T-helper 1 cell treated with Interleukin-12 subunit alpha and Interleukin-12 subunit beta and Interleukin-4 antibody, amounts not matched to agents 30 ng/mL and 1 ng/mL, for 36 hours (primary cell): ENCODE data around the gene IP6K1. TPM values are rescaled to one million over a fixed set of nuclear protein-coding genes. Genes with fewer than 3 reads are reported as not detected.

Experiments
- intact Hi-C: fragments of 100-400 bp; cut with micrococcal nuclease; formaldehyde crosslinking; loops from one replicate; pipeline ENCODE4 v1.15.1; 2024
- total RNA-seq: library from RNA; stranded (reverse); gene quantifications from 2 replicates; pipeline ENCODE4 v1.2.3, GENCODE V29; 2022

IP6K1 gene
- total RNA-seq, 1 donor from 2014 or later: 47.2 TPM

DNA sequence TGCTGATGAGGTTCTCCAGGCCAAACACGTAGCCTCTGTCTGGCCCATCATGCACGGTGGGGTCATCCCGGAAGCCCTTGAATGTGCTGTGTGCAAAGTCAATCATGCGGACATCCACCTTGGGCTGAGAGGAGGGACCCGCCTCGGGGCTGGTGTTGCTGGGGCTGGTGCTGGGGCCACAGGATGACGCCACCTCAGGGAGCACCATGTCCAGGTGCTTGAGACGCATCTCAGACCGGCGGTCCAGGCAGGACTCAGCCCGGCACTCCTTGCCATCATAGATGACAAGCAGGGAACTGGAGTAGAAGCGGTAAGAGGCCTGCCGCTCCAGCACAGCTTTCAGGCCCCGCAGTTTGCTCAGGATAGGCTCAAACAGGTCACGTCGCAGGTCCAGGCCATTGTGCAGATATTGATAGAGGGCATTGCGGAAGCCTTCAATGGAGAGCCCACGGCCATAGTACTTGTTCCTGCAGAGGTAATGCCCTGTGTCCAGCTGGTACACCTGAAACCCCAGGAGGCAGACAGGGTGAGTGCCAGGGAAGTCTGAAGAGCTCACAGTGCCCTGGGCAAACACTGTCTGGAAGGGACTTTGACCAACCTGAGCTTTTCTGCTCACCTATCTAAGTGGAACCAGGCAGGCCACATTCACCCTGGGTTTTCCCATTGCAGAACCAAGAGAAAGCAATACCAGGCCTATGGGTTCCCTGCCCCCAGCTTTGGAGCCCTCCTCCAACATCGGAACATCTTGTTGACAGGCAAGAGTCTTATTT, 59.0 kb downstream of the IP6K1 start:
- intact Hi-C loops: no loop called here

DNA sequence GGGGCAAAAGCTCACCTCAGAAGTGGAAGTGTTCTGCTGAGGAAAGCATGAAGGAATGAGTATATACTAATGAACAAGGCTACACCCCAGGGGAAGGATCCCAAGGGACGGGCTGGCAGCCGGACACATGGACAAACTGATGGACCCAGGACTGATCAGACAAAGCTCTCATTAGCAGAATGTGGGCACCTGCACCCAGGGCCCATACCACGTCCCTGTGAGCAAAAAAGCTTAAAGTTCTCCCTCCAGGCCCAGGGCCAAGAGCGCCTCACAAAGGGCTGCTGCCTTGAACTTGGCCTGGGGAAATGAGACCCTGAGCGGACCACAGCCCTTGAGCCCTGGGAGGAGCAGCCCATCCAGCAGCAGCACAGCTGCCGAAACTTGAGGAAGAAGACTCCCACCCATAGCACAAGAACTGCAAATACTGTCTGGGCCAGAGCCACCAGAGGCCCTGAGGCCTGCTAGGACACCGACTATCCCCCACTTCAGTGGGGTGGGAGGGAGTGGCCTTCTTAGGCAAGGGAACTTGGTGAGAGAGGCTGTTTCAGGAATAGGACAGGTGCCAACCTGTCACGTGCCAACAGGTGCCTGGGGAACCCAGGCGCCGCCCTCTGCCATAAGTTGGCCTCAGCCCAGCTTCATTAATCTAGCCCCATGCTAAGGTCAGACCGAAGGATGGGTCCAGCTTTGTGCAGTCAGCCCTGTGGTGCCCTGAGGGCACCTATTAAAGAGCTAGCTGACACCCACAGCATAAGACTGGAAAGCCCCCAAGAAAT, 60.2 kb downstream of the IP6K1 start:
- intact Hi-C loops: no loop called here

DNA sequence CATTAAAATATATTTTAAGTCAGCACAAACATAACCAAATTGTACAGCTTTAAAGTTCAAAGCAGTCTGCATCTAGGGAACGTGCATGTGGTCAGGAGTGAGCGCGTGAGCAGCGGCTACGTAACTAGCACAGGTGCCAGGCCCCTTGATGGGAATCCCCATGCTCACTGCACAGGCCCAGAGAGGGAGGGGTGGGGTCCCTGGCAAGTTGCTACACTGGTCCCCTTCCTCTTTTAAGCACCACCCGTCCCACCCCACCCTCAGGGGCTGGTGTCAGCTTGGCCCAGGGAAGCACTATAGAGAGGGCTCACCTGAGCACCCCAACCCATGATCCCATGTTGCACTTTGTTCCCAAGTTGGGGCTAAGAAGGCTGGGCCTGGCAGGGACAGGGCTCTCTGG, 61.8 kb downstream of the IP6K1 start:
- intact Hi-C loops: loop anchor here (1.0 to 5.0 kb wide), 9 partner anchors 50 to 702 kb away; partner anchors contain the start of genes APEH, GNAI2, IP6K1 and MST1R

DNA sequence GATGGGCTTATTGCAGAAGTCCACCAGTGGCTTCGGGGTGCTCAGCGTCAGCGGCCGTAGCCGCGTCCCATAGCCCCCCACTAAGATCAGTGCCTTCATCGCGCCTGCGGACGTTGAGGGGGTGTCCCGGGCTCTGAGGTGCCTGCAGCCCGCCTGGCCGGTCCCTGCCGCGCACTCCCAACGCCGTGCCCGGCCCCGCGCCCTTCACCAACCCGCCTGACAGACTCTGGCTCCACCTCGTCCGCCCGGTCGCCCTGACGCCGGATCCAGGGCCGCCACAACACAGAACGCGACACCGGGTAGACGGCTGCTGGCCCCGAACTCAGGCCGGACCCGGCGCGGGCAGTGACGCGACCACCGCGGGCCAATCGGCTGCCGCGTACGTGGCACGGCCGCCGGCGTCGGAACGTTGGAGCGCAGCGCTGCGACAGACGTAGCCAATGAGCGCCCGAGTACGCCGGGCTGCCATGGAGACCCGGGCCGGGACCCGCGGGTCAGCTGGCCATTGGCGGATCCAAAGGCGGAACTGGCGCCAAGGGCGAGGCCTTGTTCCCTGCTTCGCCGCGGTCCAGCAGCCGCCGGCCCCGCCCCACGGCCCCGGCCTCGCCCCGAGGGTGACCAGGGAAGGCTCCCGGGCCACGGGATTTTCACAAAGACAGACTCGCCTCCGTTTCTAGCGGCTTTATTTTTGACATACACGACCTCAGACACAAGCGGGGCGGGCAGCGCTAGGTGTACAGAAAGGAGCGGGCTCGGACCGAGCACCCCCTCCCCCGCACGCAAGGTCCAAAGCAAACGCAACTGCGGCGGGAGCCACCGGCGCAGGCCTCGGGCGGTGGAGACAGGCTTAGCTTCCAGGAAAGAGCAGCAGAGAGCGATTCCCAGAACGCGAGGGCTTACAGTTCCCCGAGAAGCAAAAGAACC, 62.5 kb downstream of the IP6K1 start, which contains the start of gene GMPPB:
TSS of gene GMPPB (minus strand) at position 324 of the 924 bp plus-strand sequence. CDS start at position 99, 225 bp downstream.
- intact Hi-C loops: loop anchor here (1.0 to 5.0 kb wide), 10 partner anchors 50 to 702 kb away; partner anchors contain the start of genes APEH, GNAI2, IP6K1 and MST1R

DNA sequence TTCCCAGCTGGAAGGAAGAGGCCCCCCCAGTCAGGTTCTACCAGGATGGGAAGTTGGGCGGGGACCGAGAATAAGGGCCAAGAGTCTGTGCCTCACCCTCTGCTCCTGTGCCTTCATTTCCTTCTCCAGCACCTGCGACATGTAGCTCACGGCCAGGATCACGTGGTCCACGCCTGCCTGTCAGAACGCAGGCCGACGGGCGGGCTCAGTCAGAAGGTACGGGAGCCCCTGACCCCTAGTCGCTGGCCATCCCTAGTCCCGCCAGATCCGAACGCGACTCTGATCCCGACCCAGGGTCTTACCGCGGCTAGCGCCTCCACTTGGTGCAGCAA, 63.1 kb downstream of the IP6K1 start:
- intact Hi-C loops: loop anchor here (1.0 to 5.0 kb wide), 5 partner anchors 179 to 701 kb away; partner anchors contain the start of genes GNAI2, MST1R, NDUFAF3 and QRICH1

DNA sequence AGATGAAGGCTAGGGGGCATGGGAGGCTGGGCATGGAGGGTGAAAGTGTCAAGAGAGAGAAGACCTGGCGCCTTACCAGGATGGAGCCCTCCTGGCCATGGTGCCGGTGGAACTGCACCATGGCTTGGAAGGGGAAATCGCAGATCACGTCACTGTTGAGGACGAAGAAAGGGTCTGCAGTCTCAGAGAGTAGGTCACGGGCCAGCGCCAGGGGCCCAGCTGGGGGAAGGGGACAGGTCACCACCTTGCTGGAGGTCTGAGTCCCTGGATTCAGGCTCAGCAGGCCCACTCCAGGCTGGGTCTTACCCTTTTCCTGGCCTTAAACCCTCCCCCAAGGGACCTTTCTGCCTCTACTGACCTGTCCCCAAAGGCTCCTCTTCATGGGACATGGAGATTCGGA, 63.4 kb downstream of the IP6K1 start:
- intact Hi-C loops: loop anchor here (1.0 to 5.0 kb wide), 5 partner anchors 179 to 701 kb away; partner anchors contain the start of genes GNAI2, MST1R, NDUFAF3 and QRICH1

DNA sequence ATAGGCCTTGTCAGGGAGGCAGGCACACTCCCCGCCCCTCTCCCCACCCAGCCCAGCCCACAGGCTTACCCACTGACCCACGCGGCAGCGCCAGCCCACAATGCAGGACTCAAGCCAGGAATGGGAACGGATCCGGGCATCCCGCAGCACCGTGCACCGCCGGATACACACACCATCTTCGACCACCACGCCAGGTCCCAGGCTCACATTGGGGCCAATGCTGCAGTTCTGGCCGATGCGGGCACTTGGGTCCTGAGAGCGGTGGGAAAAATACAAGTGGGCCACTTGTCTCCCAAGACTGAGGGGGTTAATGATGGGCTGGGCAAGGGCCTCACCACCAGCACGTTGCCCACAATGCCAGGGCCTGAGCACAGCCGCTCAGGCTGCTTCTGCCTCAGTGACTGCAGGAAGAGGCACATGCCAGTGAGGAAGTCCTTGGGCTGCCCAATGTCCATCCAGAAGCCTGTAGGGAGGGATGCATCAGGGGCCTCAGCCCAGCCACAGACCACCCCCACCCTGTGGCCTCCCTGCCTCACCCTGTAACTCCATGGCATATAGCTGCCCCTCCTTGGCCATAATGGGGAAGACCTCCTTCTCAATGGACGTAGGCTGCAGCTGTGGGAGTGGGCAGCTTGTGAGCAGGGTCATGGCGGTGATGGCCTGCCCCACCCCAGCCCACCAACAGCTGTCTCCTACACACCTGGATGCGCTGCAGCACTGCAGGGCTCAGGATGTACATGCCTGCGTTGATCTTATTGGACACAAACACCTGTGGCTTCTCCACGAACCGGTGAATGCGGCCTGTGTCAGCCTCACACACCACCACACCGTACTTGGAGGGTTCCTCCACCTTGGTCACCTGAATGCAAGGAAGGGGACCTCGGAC, 64.2 kb downstream of the IP6K1 start:
- intact Hi-C loops: loop anchor here (5.0 kb wide), 4 partner anchors 180 to 700 kb away; partner anchors contain the start of genes GNAI2, MST1R, NDUFAF3 and QRICH1

DNA sequence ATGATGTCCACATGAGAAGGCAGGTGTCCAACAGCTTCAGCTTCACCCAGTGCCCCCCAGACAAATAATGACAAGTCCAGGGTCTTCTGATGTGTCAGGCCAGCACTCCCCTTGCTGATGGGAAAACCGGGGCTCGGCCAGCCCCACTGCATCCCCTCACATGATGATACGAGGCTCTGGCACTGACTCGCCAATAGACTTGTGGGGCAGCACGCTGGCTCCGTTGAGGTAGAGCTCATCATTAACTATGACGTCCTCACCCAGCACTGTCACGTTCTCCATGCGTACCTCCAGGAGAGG, 64.8 kb downstream of the IP6K1 start:
- intact Hi-C loops: loop anchor here (5.0 kb wide), 4 partner anchors 181 to 699 kb away; partner anchors contain the start of genes GNAI2, MST1R, NDUFAF3 and QRICH1

DNA sequence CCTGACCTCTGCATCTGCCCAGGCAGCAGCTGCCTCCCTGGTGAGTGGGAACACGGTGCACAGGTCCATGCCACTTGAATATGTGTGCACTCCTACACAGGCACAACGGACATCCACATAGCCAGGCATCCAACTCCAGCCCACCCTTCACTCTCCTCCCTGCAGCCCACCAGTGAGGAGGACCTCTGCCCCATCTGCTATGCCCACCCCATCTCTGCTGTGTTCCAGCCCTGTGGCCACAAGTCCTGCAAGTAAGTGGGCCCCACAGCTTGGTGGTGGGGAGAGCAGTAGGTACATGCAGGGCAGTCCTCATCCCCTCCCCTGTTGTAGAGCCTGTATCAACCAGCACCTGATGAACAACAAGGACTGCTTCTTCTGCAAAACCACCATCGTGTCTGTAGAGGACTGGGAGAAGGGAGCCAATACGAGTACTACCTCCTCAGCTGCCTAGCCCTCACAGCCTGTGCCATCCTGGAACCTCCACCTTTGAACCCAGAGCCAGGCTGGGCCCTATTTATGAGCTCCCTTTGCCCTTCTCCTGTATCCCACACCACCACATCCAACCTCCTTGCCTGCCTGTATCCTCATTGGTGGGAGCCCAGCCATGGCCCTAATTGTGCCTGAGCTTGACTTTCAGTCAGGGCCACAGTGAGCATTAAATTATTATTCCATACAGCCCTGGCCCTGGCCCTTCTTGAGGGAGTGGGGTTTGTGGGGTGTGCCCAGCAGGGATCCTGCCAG, 65.3 kb downstream of the IP6K1 start:
- intact Hi-C loops: loop anchor here (5.0 kb wide), 4 partner anchors 181 to 699 kb away; partner anchors contain the start of genes GNAI2, MST1R, NDUFAF3 and QRICH1

DNA sequence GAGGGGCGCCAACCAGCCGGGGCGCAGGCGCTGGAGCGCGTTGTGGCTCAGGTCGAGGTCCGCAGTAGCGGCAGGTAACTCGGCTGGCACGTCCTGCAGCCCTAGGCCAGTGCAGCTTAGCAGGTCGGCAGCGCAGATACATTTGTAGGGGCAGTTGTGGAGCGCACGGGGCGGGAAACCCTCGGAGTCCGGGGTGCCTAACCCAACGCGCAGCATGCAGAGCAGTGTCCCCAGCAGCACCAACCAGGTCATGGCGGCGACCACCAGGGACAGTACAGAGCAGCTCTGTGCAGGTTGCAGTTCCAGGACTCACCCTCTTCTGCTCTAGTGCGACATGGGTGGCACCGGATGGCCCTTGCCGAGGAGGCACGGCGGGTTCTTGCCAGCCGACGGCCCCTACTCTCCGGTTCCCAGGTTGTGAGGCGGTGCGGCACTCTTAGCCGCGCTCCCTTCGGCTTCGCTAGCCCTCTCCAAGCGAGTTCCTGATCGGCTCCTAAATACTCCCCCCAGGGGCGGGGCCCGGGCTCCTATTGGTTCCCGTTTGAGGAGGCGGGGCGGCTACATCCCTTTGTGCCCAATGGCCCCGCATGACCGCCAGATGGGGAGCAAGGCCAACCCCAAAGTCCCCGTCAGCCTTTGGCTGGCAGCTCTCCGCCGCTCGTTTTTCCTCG, 67.0 kb downstream of the IP6K1 start, which contains the start of gene AMIGO3:
TSS of gene AMIGO3 (minus strand) at position 471 of the 671 bp plus-strand sequence. CDS start at position 252, 219 bp downstream.
- intact Hi-C loops: loop anchor here (1.0 kb wide), 9 partner anchors 30 to 580 kb away; partner anchors contain the start of genes APEH, BSN, HYAL3 and IP6K1

DNA sequence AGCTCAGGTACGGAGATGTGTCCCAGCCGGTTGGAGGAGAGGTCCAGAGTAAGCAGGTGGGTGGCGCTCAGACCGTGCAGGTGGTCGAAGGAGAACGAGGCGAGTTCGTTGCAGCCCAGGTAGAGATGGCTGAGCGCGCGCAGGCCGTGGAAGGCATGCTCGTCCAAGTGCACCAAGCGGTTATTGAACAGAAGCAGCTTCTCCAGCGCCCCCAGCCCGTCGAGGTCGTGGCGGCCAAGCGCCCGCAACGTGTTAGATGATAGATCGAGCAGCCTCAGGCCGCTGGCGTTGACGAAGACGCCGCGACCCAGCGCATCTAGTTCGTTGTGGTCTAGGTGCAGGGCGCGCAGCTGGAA, 67.5 kb downstream of the IP6K1 start:
- intact Hi-C loops: loop anchor here (1.0 kb wide), 9 partner anchors 30 to 580 kb away; partner anchors contain the start of genes APEH, BSN, HYAL3 and IP6K1

DNA sequence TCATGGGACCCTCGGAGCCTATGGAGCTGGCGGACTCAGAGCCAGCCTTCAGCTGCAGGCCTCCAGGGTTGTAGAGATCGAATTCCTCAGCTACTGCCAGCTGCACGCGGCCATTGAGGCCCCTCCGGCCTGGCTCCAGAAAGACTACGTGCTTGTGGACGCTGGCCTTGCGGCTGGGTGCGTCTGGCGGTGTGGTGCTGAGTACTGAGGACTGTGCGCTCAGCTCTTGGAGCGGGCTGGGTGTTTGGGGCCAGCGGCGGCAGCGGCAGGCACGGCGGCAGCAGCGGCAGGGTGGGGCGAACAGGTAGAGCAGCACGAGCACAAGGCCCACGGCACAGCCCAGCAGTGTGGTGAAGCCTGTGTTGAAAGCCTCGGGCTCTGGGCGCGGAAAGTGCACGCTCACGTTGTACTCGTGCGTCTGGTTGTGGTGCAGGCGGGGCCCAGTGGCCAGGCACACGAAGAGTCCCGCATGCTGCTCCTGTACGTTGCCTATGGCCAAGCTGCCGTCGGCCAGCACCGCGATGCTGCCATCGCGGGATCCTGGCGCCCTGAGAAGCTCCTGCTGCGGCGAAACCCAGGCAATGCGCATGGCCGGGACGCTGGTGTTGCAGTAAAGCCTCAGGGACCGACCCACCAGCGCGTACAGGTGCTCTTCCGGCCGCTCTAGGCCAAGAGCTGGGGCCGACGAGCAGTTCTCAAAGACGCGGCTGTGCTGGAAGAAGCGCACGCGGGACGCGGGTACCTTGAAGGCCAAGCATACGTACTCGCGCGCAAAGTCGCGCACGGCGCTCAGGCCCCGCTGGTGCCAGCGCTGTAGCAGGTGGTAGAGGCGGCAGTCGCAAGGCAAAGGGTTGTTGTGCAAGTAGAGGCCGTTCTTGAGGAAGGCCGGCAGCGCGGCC, 68.1 kb downstream of the IP6K1 start:
- intact Hi-C loops: no loop called here

DNA sequence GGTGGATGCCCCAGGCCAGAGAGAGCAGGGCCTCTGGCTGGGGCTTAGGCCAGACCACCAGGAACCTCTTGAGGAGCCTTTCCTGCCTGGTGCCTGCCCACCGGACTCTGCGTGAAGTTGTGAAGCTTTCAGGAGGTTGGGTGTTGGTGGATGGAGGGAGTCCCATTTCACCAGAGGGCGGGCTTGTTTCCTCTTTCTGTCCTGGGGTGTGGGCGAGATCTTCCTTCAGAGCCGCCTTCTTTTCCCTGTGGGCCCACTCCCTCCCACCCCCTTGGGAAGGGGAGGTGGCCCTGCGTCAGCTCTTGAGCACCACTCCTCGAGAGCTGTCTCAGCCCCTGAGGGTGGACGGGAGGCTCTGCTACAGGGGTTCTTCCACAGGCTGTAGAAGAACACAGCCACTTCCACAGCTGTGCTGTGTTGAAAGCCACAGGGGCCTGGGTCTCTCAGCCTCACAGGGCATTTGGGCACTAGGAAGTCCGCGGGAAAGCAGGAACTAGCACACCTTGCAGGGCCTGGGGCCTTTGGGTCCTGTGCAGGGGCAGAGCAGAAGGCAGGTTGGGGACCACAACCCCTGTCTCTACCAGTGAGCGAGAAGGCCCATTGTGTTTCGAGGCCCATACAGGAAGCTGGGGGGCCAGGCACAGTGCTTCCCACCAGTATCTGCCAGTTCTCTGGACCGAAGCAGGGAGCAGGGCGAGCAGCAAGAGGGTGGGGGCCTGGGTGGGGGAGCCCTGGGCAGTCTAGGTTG, 69.0 kb downstream of the IP6K1 start:
- intact Hi-C loops: no loop called here

DNA sequence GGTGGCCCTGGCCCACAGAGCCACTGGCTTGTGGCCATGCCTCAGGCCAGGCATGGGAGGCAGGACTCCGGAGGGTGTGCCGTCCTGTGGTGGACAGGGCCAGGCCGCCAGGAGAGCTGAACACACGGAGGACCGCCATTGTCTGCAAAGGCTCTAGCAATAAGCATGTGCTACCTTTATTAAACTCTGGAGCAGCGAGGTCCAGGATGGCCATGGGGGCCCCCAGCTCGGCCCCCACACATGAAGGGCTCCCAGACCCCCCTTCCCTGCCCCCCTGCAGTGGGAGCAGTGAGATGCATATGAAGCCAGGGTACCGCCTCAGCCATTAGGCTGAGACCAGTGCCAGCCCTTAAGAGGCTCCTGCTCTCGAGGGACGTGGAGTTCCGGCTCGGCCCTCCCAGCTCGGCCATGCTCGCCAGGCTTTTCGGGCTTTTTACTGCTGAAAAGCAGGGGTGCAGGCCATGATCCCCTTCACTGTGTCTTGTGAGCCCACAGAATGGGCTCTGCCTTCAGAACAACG, 69.6 kb downstream of the IP6K1 start:
- intact Hi-C loops: no loop called here

DNA sequence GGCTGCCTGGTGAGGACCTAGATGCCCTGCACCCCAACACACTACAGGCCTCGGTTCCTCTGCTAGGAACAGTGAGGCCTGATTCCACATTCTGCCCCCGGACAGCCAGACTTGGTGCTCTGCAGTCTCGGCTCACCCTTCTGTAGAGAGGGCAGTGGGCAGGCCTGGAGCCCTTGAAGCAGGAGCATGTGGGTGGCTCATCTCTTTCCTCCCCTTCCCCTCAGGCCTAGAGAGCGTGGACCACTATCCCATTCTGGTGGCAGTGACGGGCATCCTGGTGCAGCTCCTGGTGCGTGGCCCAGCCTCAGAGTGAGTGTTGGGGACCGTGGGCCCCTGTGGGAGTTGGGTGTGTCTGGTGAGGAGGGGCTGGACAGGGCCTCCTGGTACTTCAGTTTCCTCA, 70.2 kb downstream of the IP6K1 start:
- intact Hi-C loops: no loop called here

DNA sequence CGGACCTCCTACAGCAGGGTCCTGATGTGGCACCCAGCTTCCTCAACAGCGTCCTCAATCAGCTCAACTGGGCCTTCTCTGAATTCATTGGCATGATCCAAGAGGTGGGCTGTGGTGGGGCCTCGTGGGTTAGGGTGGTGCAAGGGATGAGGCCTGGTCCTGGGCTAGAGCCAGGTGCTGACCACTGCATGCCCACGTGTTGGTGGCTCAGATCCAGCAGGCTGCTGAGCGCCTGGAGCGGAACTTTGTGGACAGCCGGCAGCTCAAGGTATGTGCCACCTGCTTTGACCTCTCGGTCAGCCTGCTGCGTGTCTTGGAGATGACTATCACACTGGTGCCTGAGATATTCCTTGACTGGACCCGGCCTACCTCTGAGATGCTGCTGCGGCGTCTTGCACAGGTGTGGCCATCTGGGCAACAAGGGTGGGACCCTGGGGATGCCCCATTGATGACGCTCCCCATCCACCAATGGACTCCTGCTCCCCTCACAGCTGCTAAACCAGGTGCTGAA, 70.7 kb downstream of the IP6K1 start:
- intact Hi-C loops: no loop called here
